ENCODE measurements around the gene SLC29A4. TPM values are rescaled to one million over a fixed set of nuclear protein-coding genes. Genes with fewer than 3 reads are reported as not detected.
"Not testable (repeated sequence)": the region's sequence is repeated elsewhere in the genome, so short reads cannot be mapped to it uniquely, and the experiment has no call there.

The SLC29A4 gene
- total RNA-seq, 1 donor = 2.2 TPM

DNA sequence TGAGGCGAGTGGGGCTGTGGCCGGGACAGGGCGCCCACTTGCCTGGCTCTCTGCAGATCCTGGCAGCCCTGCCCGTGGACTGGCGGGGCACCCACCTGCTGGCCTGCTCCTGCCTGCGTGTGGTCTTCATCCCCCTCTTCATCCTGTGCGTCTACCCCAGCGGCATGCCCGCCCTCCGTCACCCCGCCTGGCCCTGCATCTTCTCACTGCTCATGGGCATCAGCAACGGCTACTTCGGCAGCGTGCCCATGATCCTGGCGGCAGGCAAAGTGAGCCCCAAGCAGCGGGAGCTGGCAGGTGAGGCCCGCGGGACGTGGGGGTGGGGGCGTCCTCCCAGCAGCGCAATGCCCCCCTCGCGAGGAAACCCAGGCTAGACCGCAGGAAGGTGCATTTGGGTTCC, 17.6 kb downstream of the SLC29A4 start:
- no peak overlapping the region for H3K4me3 ChIP-seq (ENCODE audit: low read depth, low read length)
- no peak for DNase-seq (ENCODE audit: low read depth)
- TF ChIP-seq, protein P1, sequence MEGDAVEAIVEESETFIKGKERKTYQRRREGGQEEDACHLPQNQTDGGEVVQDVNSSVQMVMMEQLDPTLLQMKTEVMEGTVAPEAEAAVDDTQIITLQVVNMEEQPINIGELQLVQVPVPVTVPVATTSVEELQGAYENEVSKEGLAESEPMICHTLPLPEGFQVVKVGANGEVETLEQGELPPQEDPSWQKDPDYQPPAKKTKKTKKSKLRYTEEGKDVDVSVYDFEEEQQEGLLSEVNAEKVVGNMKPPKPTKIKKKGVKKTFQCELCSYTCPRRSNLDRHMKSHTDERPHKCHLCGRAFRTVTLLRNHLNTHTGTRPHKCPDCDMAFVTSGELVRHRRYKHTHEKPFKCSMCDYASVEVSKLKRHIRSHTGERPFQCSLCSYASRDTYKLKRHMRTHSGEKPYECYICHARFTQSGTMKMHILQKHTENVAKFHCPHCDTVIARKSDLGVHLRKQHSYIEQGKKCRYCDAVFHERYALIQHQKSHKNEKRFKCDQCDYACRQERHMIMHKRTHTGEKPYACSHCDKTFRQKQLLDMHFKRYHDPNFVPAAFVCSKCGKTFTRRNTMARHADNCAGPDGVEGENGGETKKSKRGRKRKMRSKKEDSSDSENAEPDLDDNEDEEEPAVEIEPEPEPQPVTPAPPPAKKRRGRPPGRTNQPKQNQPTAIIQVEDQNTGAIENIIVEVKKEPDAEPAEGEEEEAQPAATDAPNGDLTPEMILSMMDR (IDR thresholded peaks at IDR 0.05; ENCODE audit: insufficient read depth, low read depth, low read length) = no peak

DNA sequence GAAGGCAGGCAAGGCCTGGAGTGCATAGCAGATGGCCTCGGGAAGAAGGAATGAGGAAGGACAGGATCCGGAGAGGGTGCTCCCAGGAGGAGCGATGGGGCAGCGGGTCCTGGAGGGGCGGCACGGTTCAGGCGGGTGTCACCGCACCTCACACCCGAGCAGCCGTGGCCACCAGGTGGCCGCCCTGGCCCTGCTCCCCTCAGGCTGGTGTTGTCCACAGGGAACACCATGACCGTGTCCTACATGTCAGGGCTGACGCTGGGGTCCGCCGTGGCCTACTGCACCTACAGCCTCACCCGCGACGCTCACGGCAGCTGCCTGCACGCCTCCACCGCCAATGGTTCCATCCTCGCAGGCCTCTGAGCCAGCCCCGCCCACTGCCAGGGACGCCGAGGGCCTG, 19.8 kb downstream of the SLC29A4 start:
- TF ChIP-seq, protein P1 (IDR thresholded peaks at IDR 0.05; ENCODE audit: insufficient read depth, low read depth, low read length) = no peak
- H3K4me3 ChIP-seq (ENCODE audit: low read depth, low read length) = no peak overlapping the region
- DNase-seq (ENCODE audit: low read depth) = no peak

DNA sequence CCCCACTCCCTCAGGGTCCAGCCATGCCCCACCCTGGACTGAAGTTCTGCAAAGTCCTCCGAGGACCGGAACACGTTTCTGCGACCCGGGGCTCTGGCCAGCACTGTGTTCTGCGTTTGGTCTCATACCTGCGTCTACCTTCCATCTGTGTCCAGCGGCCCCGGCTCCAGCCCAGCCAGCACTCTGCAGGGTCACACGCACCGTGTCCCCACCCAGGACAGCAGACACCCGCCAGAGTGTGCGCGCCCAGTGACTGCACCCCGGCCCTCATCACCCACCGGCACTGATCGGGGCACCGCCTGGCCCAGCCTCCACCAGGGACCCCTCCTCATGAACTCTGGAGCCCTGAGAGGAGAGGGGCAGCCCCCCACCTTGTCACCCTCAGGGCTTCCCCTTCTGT, 20.3 kb downstream of the SLC29A4 start:
- no peak for DNase-seq (ENCODE audit: low read depth)
- TF ChIP-seq, protein P1 (IDR thresholded peaks at IDR 0.05; ENCODE audit: insufficient read depth, low read depth, low read length) = no peak
- no peak overlapping the region for H3K4me3 ChIP-seq (ENCODE audit: low read depth, low read length)

DNA sequence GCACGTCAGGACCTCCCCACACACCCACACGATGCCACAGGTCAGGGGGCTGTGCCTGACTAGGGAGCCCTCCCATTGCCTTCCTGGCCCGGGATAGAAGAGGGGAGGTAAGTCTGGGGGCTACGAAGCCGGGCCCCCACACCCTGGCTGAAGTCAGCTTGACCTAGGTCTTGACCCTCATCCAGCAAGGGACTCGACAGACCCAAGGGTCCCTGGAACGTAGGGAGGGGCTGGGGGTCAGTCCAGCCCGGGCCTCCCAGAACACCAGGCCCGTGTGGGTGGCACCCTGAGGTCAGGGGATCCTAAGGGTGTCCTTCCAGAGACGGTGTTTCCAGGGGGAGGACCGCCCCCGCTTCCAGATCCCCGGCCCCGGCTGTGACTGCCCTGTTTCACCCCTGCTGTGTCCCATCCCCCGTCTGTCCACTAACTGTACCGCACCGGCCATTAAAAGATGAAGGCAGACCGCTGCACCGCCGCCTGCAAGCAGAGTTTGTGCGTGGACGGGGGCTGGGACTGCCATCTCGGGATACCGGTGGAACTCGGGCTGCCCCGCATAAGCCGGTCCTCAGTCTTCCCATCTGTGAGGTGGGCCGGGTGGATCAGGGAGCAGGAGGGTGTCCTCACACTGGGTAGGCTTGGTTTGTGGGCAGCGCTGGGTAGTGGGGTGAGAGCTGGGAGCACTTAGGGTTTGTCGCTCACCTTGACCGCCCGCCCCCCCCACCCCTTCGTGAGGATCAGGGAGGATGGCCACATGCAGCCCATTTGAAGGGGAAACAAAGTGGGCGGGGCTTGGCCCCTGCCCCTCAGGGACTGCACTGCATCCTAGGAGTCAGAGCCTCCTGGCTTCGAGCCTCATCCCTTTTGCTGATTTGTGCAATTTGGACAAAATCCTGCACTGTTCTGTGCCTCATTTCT, 21.1 kb downstream of the SLC29A4 start:
- no peak for DNase-seq (ENCODE audit: low read depth)
- TF ChIP-seq, protein P1 (IDR thresholded peaks at IDR 0.05; ENCODE audit: insufficient read depth, low read depth, low read length) = no peak

DNA sequence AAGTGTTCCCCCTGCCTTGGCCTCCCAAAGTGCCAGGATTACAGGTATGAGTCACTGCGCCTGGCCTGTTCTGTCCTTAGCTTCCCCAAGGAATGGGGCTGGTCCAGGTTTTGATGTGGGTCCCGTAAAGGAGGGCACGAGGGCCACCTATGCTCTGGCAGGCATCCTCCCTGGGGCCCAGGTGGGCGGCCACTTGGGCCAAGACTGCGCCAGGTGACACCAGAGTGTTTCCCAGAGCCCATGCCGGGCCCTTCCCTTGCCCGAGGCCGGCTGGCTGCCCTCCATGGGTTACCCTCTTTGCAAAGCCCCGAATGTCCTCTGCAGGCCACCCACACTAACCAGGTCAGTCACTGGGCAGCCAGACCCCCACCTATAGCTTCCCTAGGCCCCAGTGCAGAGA, 22.3 kb downstream of the SLC29A4 start:
- not testable (repeated sequence) for DNase-seq (ENCODE audit: low read depth); H3K4me3 ChIP-seq (ENCODE audit: low read depth, low read length)

More for the DNA sequence above, 21.1 kb downstream of the SLC29A4 start:
- no peak overlapping the region for H3K4me3 ChIP-seq (ENCODE audit: low read depth, low read length)

DNA sequence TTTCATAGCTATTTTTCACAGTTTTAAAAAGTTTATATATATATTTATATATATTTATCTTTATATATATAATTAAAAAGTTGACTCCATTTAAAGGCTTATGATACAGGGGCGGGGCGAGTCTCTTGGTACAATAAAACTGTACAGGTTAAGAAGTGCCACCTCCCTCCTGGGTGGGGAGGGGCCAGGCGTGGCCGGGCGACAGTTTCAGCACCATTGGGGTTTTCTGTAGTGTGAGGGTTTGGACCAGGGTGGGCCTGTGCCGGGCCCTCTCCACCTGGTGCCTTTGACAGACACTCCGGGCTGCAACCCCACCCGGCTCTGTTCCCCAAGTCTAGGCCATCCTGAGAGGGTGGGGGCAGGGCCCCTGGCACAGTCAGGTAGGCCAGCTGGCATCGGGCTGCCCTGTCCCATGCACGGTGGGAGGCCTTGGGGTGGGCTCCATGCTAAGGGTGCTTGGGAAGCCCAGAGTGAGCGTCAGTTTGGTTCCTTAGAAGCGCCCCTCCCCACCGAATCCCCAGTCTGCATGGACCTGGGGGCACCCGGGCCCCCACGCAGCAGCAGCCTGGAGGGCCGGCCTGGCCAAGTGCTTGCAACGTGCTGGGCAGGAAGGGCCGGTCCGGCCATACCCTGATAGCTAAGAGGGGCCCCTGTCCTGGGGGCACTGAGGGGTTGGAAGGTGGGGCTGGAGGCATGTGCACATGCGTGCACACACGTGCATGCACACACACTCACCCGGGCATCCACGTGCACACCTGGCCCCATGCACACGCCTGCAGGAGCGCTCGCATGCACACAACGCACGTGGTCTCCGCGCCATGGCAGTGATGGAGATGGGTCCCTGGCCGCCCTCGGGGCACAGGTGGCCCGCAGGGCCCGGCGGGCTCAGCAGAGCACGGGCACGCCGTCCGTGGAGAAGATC, 24.7 kb downstream of the SLC29A4 start:
- not testable (repeated sequence) for DNase-seq (ENCODE audit: low read depth); H3K4me3 ChIP-seq (ENCODE audit: low read depth, low read length)

DNA sequence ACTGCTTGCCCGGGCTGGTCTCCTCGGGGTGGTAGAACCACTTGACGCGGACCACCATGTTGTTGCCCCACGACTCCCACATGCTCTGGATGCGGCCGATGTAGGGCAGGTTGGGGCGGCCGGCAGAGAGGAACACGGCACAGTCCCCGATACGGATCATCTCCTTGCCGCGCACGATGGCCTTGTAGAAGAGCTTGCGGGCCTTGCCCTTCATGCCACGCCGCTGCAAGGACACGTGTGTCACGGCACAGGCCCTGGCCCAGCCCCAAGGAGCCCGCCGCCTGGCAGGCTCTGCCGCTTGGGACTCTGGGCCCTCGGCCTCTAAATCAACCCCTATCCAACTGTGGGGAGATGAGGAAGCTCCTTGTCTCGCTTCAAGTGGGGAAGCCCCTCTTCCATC, 26.4 kb downstream of the SLC29A4 start:
- no peak for DNase-seq (ENCODE audit: low read depth)
- H3K4me3 ChIP-seq (ENCODE audit: low read depth, low read length) = no peak overlapping the region
- TF ChIP-seq, protein P1 (IDR thresholded peaks at IDR 0.05; ENCODE audit: insufficient read depth, low read depth, low read length) = no peak

All from fibroblast of villous mesenchyme (primary cell).